GM18508 (cell line): ENCODE measurements around the gene CLCA1.

Experiments used
- ATAC-seq: cut with Tn5 transposase; IDR thresholded peaks from one replicate; pipeline ENCODE4 v1.9.1; 2021; ENCODE audit warnings: moderate number of reproducible peaks; ENCODE audit not compliant: insufficient read depth, unreplicated experiment

Gene CLCA1

DNA sequence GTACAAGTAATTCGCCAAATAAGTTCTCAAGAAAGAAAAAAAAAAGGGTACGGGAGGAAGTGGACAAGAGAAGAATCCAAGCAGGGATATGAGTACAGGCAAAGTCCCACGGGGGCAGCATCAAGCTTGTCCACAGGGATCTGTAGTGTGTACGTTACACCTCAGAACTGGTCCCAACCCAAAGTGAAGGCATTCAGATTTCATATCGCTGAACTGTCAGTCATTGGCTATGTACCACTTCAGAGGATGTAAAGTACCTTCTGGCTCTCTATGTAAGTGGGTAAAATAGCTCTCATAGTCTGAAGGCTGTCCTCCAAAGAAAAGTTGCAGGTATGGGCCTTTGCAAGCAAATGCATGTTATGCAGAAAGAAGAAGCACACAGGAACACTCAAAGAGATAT is 70.0 kb downstream of the CLCA1 start:
- ATAC-seq: no peak

DNA sequence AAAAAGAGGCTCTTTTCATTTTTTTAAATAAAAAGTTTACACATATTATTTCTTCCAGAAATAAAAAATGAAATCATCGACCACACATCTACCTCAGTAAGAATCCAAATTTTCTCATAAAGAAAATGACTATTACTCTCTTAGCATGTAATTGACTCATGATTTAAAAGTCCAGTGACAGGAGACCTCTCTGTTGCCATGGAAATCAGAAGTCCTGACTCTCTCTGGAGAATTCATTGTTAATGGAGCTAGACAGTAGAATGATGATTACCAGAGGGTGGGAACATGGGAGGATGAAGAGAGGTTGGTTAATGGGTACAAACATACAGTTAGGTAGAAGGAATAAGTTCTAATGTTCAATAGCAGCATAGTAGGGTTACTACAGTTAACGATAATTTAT is 73.1 kb downstream of the CLCA1 start:
- ATAC-seq: no peak

DNA sequence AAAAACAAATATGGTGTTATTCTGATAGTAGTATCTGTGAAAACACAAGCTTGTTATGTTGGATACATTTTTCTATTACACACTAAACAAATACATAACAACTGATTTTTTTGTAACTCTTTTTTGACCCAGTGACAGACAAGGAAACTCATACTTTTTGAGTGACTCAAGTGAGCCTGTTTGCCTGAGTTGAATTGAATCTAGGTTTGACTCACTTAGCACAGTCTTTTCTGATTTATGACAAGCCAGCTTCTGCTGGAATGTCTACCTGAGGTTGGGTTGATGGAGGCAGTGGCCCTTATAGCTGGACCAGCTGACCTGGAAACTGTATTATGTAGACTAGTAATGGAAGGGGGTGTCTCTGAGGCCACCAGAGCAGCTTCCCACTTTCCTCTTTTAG is 73.9 kb downstream of the CLCA1 start:
- no peak for ATAC-seq

DNA sequence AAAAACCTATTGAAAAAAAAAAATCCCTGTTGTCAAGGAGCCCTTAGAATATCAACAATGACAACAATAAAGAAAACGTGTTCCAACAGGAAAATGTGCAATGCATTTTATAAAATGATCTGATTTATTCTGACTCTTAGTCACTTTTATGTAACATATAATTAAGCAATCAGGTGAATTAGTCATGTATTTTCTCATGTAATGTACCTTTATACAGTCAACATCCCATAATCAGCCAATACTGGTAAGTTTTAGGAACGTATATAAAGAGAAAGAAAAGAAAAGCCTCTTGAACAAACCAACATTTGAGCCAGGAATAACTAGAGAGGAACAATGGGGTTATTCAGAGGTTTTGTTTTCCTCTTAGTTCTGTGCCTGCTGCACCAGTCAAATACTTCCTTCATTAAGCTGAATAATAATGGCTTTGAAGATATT is 78.1 kb downstream of the CLCA1 start, which contains the start of gene CLCA4:
CLCA4 (plus strand) TSS at position 292 of the 435 bp plus-strand sequence; CDS start at position 334, 42 bp downstream.
- ATAC-seq: no peak

DNA sequence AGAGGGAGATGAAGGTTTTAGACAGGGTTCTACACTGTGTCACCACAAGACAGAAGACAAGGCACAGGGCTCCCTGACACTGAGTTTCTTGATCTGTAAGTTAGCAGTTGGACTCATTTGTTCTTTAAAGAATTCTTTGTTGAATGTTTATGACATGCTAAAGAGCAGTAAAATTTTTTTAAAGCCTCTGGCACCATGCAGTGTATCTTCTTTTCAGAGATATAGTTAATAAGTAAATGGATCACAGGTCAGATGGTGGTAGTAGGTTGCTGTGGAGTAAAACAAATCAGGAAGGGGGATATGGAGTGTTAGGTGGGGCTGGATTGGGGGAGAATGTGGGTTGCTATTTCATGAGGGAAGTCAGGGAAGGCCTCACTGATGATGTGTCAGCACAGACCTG is 80.1 kb downstream of the CLCA1 start:
- no peak for ATAC-seq
